Measurements from ENCODE around the gene OAF.

- TF ChIP-seq EP300 (IDR thresholded peaks at IDR 0.05; ENCODE audit: borderline replicate concordance) = no peak
- no peak for TF ChIP-seq USF1 (IDR thresholded peaks at IDR 0.05)
- TF ChIP-seq RAD21 (IDR thresholded peaks at IDR 0.05; ENCODE audit: low read depth) = no peak
- no peak for TF ChIP-seq MAX (IDR thresholded peaks at IDR 0.05)
- TF ChIP-seq TAF1 (IDR thresholded peaks at IDR 0.05; ENCODE audit: low read depth) = no peak
- no peak for TF ChIP-seq FOXM1 (IDR thresholded peaks at IDR 0.05; ENCODE audit: borderline replicate concordance, low read depth)
- TF ChIP-seq CEBPB (IDR thresholded peaks at IDR 0.05) = no peak
- no peak for TF ChIP-seq NFIC (IDR thresholded peaks at IDR 0.05)
These were observed 16.7 kb upstream of the OAF start for GRCh38 chr11:120194166-120194565.
